CD8-positive, alpha-beta memory T cell (primary cell): ENCODE results near the gene AGRP. TPM values are rescaled to one million over a fixed set of nuclear protein-coding genes. Genes with fewer than 3 reads are reported as not detected.

Experiments used
- CTCF ChIA-PET: fragments of 350-600 bp; sonication (Branson Sonifier 250); formaldehyde crosslinking; loops from one replicate; lab custom pipeline; 2021; ENCODE audit warnings: antibody characterized with exemption; lab: Charles Lee
- POLR2A ChIA-PET: fragments of 350-600 bp; sonication (Branson Sonifier 250); formaldehyde crosslinking; loops from one replicate; lab custom pipeline; 2021; ENCODE audit warnings: antibody characterized with exemption; lab: Charles Lee
- DNase-seq, 5 donors: peaks; one replicate each; pipeline versions ENCODE4 v3.0.0 to v3.0.0-alpha.2; 2020 to 2022; ENCODE audit warnings: mixed read lengths in 1 of 5
- H3K27ac ChIP-seq: one replicate; pipeline ENCODE4 v1.7.0; 2013; ENCODE audit warnings: low read depth, mild to moderate bottlenecking, low read length, moderate library complexity
- H3K27me3 ChIP-seq: 2 replicates; pipeline ENCODE4 v1.7.0; 2013; ENCODE audit warnings: low read length, mild to moderate bottlenecking; ENCODE audit not compliant: insufficient read depth, poor library complexity, severe bottlenecking
- H3K36me3 ChIP-seq: 2 replicates; pipeline ENCODE4 v1.7.0; 2013; ENCODE audit warnings: mild to moderate bottlenecking, low read length, moderate library complexity; ENCODE audit not compliant: insufficient read depth
- H3K4me1 ChIP-seq: 2 replicates; pipeline ENCODE4 v1.7.0; 2013; ENCODE audit warnings: mild to moderate bottlenecking, low read length, moderate library complexity; ENCODE audit not compliant: insufficient read depth
- H3K4me3 ChIP-seq: 2 replicates; pipeline ENCODE4 v1.7.0; 2013; ENCODE audit warnings: mild to moderate bottlenecking, low read length
- H3K9me3 ChIP-seq: 2 replicates; pipeline ENCODE4 v1.7.0; 2013; ENCODE audit warnings: mild to moderate bottlenecking, low read length
- H3K27ac Mint-ChIP-seq, 8 donors: one replicate each; pipeline ENCODE4 v1.8.0; 2020 to 2021; ENCODE audit warnings: mixed read lengths in 8 of 8, mild to moderate bottlenecking in 6 of 8, inconsistent platforms in 3 of 8, moderate library complexity in 3 of 8
- H3K27me3 Mint-ChIP-seq, 2 donors: one replicate each; pipeline ENCODE4 v1.8.0; 2020 to 2021; ENCODE audit warnings: mixed read lengths in 2 of 2, mild to moderate bottlenecking in 1 of 2, moderate library complexity in 1 of 2
- H3K36me3 Mint-ChIP-seq, 3 donors: one replicate each; pipeline ENCODE4 v1.8.0; 2020 to 2021; ENCODE audit warnings: mixed read lengths in 3 of 3, inconsistent platforms in 1 of 3, mild to moderate bottlenecking in 1 of 3
- H3K4me1 Mint-ChIP-seq, 3 donors: one replicate each; pipeline ENCODE4 v1.8.0; 2020 to 2021; ENCODE audit warnings: mixed read lengths in 3 of 3, inconsistent platforms in 1 of 3, mild to moderate bottlenecking in 1 of 3
- H3K4me3 Mint-ChIP-seq, 7 donors: one replicate each; pipeline ENCODE4 v1.8.0; 2020 to 2021; ENCODE audit warnings: mixed read lengths in 7 of 7, mild to moderate bottlenecking in 6 of 7, moderate library complexity in 4 of 7, inconsistent platforms in 2 of 7
- H3K9me3 Mint-ChIP-seq, 5 donors: one replicate each; pipeline ENCODE4 v1.8.0; 2020 to 2022; ENCODE audit warnings: mixed read lengths in 5 of 5, mild to moderate bottlenecking in 3 of 5, moderate library complexity in 2 of 5, inconsistent platforms in 1 of 5
- polyA plus RNA-seq: library from polyadenylated mRNA; unstranded; fragments of 300-500 nt; fragmentation: Illumina TruSeq; gene quantifications from one replicate; pipeline ENCODE4 v1.2.3, GENCODE V29; 2021
- total RNA-seq, 2 experiments: library from RNA; stranded (reverse); gene quantifications; one replicate each; pipeline ENCODE4 v1.2.3, GENCODE V29; 2021

Gene AGRP
- total and polyA plus RNA-seq, 3 experiments from 2014 or later: not detected

- H3K27me3 ChIP-seq: no peaks in the 10 kb centered on the region
- H3K36me3 Mint-ChIP-seq: peaks cover 0 to 83% (median 0%) of the 10 kb centered on the region in 3 donors
- H3K4me3 Mint-ChIP-seq: peak overlapping the region in 1 of 7 donors; percentile 0
- no peak overlapping the region for H3K27ac ChIP-seq
- DNase-seq: no peak
- ChIA-PET CTCF (interaction anchor here (0.7 to 0.9 kb wide), 2 partner anchors 24 to 198 kb away, joined by 3 to 5 read pairs; no protein-coding TSS in a partner anchor), POLR2A (no interaction called here)
- H3K9me3 ChIP-seq: no peaks in the 10 kb centered on the region
- H3K27ac Mint-ChIP-seq: peak overlapping the region in 2 of 8 donors; percentile 19 to 91
- peaks cover 14% of the 10 kb centered on the region for H3K36me3 ChIP-seq
- H3K27me3 Mint-ChIP-seq: no peaks in the 10 kb centered on the region
- H3K4me1 Mint-ChIP-seq: peaks cover 3 to 5% (median 4%) of the 10 kb centered on the region in 3 donors
- no peaks in the 10 kb centered on the region for H3K9me3 Mint-ChIP-seq
- H3K4me1 ChIP-seq: no peaks in the 10 kb centered on the region
- H3K4me3 ChIP-seq: no peak overlapping the region
Measured at GRCh38 chr16:67441907-67442306, 41.4 kb downstream of the AGRP start.

- Mint-ChIP-seq H3K27ac (peak overlapping the region in 1 of 8 donors; percentile 19), H3K27me3 (no peaks in the 10 kb centered on the region), H3K9me3 (no peaks in the 10 kb centered on the region), H3K4me1 (peaks cover 0 to 4% (median under 1%) of the 10 kb centered on the region in 3 donors), H3K4me3 (peak overlapping the region in 1 of 7 donors; percentile 0), H3K36me3 (peaks cover 0 to 80% (median 0%) of the 10 kb centered on the region in 3 donors)
- H3K4me3 ChIP-seq: no peak overlapping the region
- ChIA-PET CTCF (interaction anchor here (0.9 kb wide), 1 partner anchor 24 kb away, joined by 5 read pairs; no protein-coding TSS in a partner anchor), POLR2A (no interaction called here)
- no peak for DNase-seq
- no peak overlapping the region for H3K27ac ChIP-seq
- H3K27me3 ChIP-seq: no peaks in the 10 kb centered on the region
- no peaks in the 10 kb centered on the region for H3K4me1 ChIP-seq
- H3K36me3 ChIP-seq: peaks cover 14% of the 10 kb centered on the region
- no peaks in the 10 kb centered on the region for H3K9me3 ChIP-seq
Measured at GRCh38 chr16:67441271-67441753, 42.0 kb downstream of the AGRP start.

DNA sequence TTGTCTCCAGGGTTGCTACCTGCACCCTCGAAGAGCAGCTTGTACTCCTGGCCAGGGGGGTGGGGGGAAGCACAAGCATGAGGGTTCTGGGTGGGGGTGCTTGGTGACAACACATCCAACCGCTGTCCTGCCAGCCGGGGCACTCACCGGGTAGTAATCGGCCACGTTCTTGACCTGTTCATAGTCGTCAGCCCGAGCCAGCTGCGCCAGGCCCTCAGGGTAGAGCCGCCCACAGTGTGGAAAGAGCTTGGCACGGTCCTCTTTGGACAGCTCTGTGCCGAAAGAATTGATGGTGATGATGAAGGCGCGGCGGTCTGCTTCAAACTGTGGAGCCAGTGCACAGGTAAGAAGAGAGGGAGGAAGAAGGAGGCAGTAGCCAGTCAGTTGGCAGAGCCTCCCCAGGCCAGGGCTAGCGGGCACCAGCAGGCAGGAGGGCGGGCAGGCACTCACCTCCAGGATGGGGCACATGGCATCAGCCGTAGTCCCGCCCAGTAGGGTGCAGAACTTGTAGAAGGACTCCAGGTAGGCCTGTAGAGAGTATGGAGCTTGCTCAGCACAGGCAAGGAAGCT, 44.4 kb downstream of the AGRP start:
- ChIA-PET POLR2A (interaction anchor here (0.6 kb wide), 1 partner anchor 385 kb away, joined by 3 read pairs; no protein-coding TSS in a partner anchor), CTCF (no interaction called here)
- Histone ChIP-seq H3K27me3 (no peaks in the 10 kb centered on the region), H3K4me3 (no peak overlapping the region), H3K36me3 (peaks cover 14% of the 10 kb centered on the region), H3K9me3 (no peaks in the 10 kb centered on the region), H3K27ac (no peak overlapping the region), H3K4me1 (no peaks in the 10 kb centered on the region)
- Mint-ChIP-seq H3K4me3 (peak overlapping the region in 1 of 7 donors; percentile 59), H3K27me3 (no peaks in the 10 kb centered on the region), H3K27ac (peak overlapping the region in 2 of 8 donors; percentile 37 to 63), H3K9me3 (no peaks in the 10 kb centered on the region), H3K36me3 (peaks cover 0 to 62% (median 0%) of the 10 kb centered on the region in 3 donors), H3K4me1 (no peaks in the 10 kb centered on the region)
- DNase-seq: no peak

DNA sequence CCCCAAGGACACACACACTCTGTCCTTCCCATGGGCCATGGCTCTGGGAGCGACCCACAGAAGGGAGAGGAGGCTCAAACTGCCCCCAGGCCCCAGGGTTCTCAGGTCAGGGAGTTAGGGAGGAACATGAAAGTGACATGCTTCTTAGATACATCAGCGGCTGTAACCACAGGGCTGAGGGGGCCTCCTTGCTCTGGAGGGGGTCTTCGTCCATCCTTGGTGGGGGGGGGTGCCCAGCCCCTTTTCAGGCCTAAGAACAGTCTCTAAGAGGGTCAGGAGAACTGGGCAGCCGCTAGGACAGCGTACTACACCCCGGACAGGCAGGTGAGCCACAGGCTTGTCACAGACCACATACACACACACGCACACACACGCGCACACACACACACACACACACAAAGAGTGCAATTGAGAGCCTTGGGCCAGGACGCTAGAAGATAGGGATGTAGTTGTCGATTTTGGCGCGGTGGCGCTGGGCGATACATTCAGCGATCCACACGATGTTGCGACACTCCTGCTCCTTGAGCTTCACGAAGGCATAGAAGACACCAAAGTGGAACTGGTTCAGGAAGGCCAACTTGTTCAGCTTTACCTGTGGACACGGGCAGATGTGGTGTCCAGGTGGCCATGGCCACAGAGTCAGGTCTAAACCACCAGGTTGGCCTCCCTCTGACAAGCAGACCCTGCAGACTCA, 45.1 kb downstream of the AGRP start:
- Histone ChIP-seq H3K9me3 (no peaks in the 10 kb centered on the region), H3K4me1 (no peaks in the 10 kb centered on the region), H3K27me3 (no peaks in the 10 kb centered on the region), H3K4me3 (no peak overlapping the region), H3K27ac (no peak overlapping the region), H3K36me3 (peaks cover 9% of the 10 kb centered on the region)
- POLR2A ChIA-PET: no interaction called here
- CTCF ChIA-PET: no interaction called here
- Mint-ChIP-seq H3K27me3 (peaks cover 0 to 2% of the 10 kb centered on the region in 2 donors), H3K4me1 (no peaks in the 10 kb centered on the region), H3K36me3 (peaks cover 0 to 58% (median 0%) of the 10 kb centered on the region in 3 donors), H3K9me3 (no peaks in the 10 kb centered on the region), H3K27ac (peak overlapping the region in 3 of 8 donors; percentile 37 to 89 (median 63)), H3K4me3 (no peak overlapping the region)
- no peak for DNase-seq

DNA sequence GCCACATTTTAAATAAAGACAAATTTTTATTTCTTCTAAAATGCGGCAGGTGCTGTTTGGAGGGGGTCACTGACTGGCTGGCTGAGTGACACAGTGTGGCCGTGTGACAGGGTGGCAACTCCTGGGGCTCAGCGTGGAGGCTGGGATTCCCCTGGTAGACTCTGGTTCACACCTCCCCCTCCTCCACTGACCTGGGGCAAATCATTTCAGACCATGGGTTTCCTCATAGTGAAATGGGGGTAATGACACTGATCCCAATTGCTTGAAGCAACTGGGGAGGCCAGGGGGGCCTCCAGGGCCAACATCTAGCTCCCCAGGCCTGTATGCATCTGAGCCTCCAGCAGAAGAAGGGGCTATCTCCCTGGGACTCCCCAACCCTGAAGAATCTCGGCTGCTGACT, 45.8 kb downstream of the AGRP start:
- Histone ChIP-seq H3K36me3 (peaks cover 2% of the 10 kb centered on the region), H3K4me3 (no peak overlapping the region), H3K4me1 (no peaks in the 10 kb centered on the region), H3K27me3 (no peaks in the 10 kb centered on the region), H3K27ac (no peak overlapping the region), H3K9me3 (no peaks in the 10 kb centered on the region)
- Mint-ChIP-seq H3K27me3 (peaks cover under 1 to 2% of the 10 kb centered on the region in 2 donors), H3K9me3 (no peaks in the 10 kb centered on the region), H3K4me1 (peaks cover 0 to under 1% (median 0%) of the 10 kb centered on the region in 3 donors), H3K4me3 (no peak overlapping the region), H3K36me3 (peaks cover 0 to 51% (median 0%) of the 10 kb centered on the region in 3 donors), H3K27ac (peak overlapping the region in 3 of 8 donors; percentile 63 to 89 (median 79))
- CTCF ChIA-PET: no interaction called here
- no peak for DNase-seq
- POLR2A ChIA-PET: no interaction called here

DNA sequence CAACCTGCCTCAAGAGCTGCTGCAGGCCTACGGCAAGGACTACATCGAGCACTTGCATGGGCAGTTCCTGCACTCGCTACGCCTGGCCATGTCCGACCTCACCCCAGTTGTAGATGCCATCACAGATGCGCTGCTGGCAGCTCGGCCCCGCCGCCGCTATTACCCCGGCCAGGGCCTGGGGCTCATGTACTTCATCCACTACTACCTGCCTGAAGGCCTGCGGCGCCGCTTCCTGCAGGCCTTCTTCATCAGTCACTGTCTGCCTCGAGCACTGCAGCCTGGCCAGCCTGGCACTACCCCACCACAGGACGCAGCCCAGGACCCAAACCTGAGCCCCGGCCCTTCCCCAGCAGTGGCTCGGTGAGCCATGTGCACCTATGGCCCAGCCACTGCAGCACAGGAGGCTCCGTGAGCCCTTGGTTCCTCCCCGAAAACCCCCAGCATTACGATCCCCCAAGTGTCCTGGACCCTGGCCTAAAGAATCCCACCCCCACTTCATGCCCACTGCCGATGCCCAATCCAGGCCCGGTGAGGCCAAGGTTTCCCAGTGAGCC, 46.6 kb downstream of the AGRP start:
- Mint-ChIP-seq H3K27ac (peak overlapping the region in 1 of 8 donors; percentile 74), H3K9me3 (no peaks in the 10 kb centered on the region), H3K27me3 (peaks cover 5 to 6% of the 10 kb centered on the region in 2 donors), H3K4me1 (peaks cover 0 to 6% (median 2%) of the 10 kb centered on the region in 3 donors), H3K4me3 (no peak overlapping the region), H3K36me3 (peaks cover 0 to 44% (median 0%) of the 10 kb centered on the region in 3 donors)
- POLR2A ChIA-PET: no interaction called here
- CTCF ChIA-PET: no interaction called here
- H3K4me1 ChIP-seq: peaks cover 1% of the 10 kb centered on the region
- no peaks in the 10 kb centered on the region for H3K9me3 ChIP-seq
- no peak for DNase-seq
- no peak overlapping the region for H3K27ac ChIP-seq
- H3K27me3 ChIP-seq: no peaks in the 10 kb centered on the region
- no peak overlapping the region for H3K4me3 ChIP-seq
- H3K36me3 ChIP-seq: no peaks in the 10 kb centered on the region

DNA sequence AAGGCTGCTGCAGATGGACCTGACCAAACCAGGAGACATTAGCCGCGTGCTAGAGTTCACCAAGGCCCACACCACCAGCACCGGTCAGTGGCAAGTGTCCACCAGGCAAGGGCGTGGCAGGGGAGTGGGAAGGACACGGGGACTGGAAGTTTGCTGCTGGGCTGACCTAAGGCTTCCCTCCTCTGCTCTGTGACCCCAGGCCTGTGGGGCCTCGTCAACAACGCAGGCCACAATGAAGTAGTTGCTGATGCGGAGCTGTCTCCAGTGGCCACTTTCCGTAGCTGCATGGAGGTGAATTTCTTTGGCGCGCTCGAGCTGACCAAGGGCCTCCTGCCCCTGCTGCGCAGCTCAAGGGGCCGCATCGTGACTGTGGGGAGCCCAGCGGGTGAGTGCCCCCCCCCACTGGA, 47.6 kb downstream of the AGRP start:
- Histone ChIP-seq H3K27ac (no peak overlapping the region), H3K4me1 (peaks cover 6% of the 10 kb centered on the region), H3K27me3 (no peaks in the 10 kb centered on the region), H3K36me3 (no peaks in the 10 kb centered on the region), H3K4me3 (no peak overlapping the region), H3K9me3 (no peaks in the 10 kb centered on the region)
- ChIA-PET POLR2A (no interaction called here), CTCF (interaction anchor here (1.2 kb wide), 1 partner anchor 43 kb away, joined by 3 read pairs; no protein-coding TSS in a partner anchor)
- H3K27ac Mint-ChIP-seq: no peak overlapping the region
- no peak for DNase-seq
- H3K27me3 Mint-ChIP-seq: peaks cover 7 to 9% of the 10 kb centered on the region in 2 donors
- H3K4me1 Mint-ChIP-seq: peaks cover 0 to 10% (median 4%) of the 10 kb centered on the region in 3 donors
- H3K36me3 Mint-ChIP-seq: peaks cover 0 to 38% (median 0%) of the 10 kb centered on the region in 3 donors
- H3K4me3 Mint-ChIP-seq: no peak overlapping the region
- no peaks in the 10 kb centered on the region for H3K9me3 Mint-ChIP-seq
